IMR-90 (cell line): Measurements from ENCODE around the gene HMGN1. TPM values are rescaled to one million over a fixed set of nuclear protein-coding genes. Genes with fewer than 3 reads are reported as not detected.

ENCODE experiments used
- ATAC-seq: fragments of 200-7000 bp; cut with Tn5 transposase; 2 replicates; pipeline ENCODE4 v1.9.1; 2020; ENCODE audit warnings: low read depth, mild to moderate bottlenecking, moderate library complexity
- BruUV-seq: library from RNA; stranded (reverse); fragments of 400-500 nt; replicated peaks from 2 replicates; lab custom pipeline; 2021; lab: Mats Ljungman, UMichigan
- CTCF ChIA-PET: fragments of 300-600 bp; formaldehyde crosslinking; extraction: SDS; loops from one replicate; lab custom pipeline; 2021; ENCODE audit warnings: antibody characterized with exemption; lab: Yijun Ruan, JAX
- POLR2A ChIA-PET: fragments of 300-600 bp; sonication (Branson Sonifier 250); formaldehyde crosslinking; loops from one replicate; lab custom pipeline; 2022; ENCODE audit warnings: antibody characterized with exemption; ENCODE audit not compliant: unreplicated experiment; lab: Charles Lee
- DNase-seq: peaks from one replicate; pipeline ENCODE4 v3.0.0; 2013
- H2AFZ ChIP-seq: replicated peaks from 2 replicates; pipeline ENCODE3; 2013; ENCODE audit warnings: low read length, mild to moderate bottlenecking; ENCODE audit not compliant: poor library complexity
- H2AK5ac ChIP-seq: 2 replicates; pipeline ENCODE4 v1.6.1; 2013; ENCODE audit warnings: low read depth, low read length, inconsistent platforms
- H2AK9ac ChIP-seq: replicated peaks from 2 replicates; pipeline ENCODE3; 2013; ENCODE audit warnings: mild to moderate bottlenecking, low read depth, low read length, moderate library complexity; ENCODE audit not compliant: poor library complexity
- H2BK120ac ChIP-seq: 2 replicates; pipeline ENCODE4 v1.6.1; 2013; ENCODE audit warnings: low read depth, low read length, inconsistent platforms
- H2BK15ac ChIP-seq: 3 replicates; pipeline ENCODE4 v1.6.1; 2013; ENCODE audit warnings: low read depth, low read length, inconsistent platforms
- H2BK20ac ChIP-seq: 2 replicates; pipeline ENCODE4 v1.6.1; 2013; ENCODE audit warnings: low read depth, mild to moderate bottlenecking, inconsistent platforms, low read length, moderate library complexity
- H2BK5ac ChIP-seq: 2 replicates; pipeline ENCODE4 v1.6.1; 2013; ENCODE audit warnings: mild to moderate bottlenecking, low read depth, low read length, inconsistent platforms; ENCODE audit not compliant: poor library complexity, severe bottlenecking
- H3K14ac ChIP-seq: replicated peaks from 2 replicates; pipeline ENCODE4 v1.6.1; 2013; ENCODE audit warnings: low read depth, low read length, inconsistent platforms
- H3K18ac ChIP-seq: 2 replicates; pipeline ENCODE4 v1.6.1; 2013; ENCODE audit warnings: low read depth, low read length, control low read depth
- H3K23ac ChIP-seq: 2 replicates; pipeline ENCODE4 v1.6.1; 2013; ENCODE audit warnings: low read depth, low read length, inconsistent platforms
- H3K27ac ChIP-seq: 2 replicates; pipeline ENCODE4 v1.5.1; 2013; ENCODE audit warnings: mild to moderate bottlenecking, control low read depth, low read length; ENCODE audit not compliant: insufficient read depth
- H3K27me3 ChIP-seq: 2 replicates; pipeline ENCODE4 v1.6.1; 2013; ENCODE audit warnings: low read length; ENCODE audit not compliant: control insufficient read depth, insufficient read depth
- H3K36me3 ChIP-seq: 2 replicates; pipeline ENCODE4 v1.6.1; 2013; ENCODE audit warnings: low read length, mixed read lengths; ENCODE audit not compliant: control insufficient read depth, insufficient read depth
- H3K4ac ChIP-seq: 2 replicates; pipeline ENCODE4 v1.6.1; 2013; ENCODE audit warnings: low read depth, low read length, inconsistent platforms
- H3K4me1 ChIP-seq: 2 replicates; pipeline ENCODE4 v1.6.1; 2013; ENCODE audit warnings: low read length, mixed read lengths; ENCODE audit not compliant: control insufficient read depth, insufficient read depth
- H3K4me2 ChIP-seq: 2 replicates; pipeline ENCODE4 v1.6.1; 2013; ENCODE audit warnings: low read depth, mild to moderate bottlenecking, control low read depth, low read length, moderate library complexity
- H3K4me3 ChIP-seq: 2 replicates; pipeline ENCODE4 v1.5.1; 2013; ENCODE audit warnings: low read depth, mild to moderate bottlenecking, control low read depth, low read length, moderate library complexity; ENCODE audit not compliant: insufficient read depth
- H3K56ac ChIP-seq: 2 replicates; pipeline ENCODE4 v1.6.1; 2013; ENCODE audit warnings: low read length, inconsistent platforms; ENCODE audit not compliant: insufficient read depth; ENCODE audit errors: extremely low read depth
- H3K79me1 ChIP-seq, 2 experiments: 2 replicates each; pipeline ENCODE4 v1.6.1; 2013; ENCODE audit warnings: low read length in 2 of 2, inconsistent platforms in 1 of 2, low read depth in 1 of 2
- H3K9ac ChIP-seq: 2 replicates; pipeline ENCODE4 v1.6.1; 2013; ENCODE audit warnings: low read depth, low read length, control low read depth
- H3K9me1 ChIP-seq: 2 replicates; pipeline ENCODE4 v1.6.1; 2013; ENCODE audit warnings: low read length, inconsistent platforms; ENCODE audit not compliant: insufficient read depth
- H3K9me3 ChIP-seq: 2 replicates; pipeline ENCODE4 v1.6.1; 2013; ENCODE audit warnings: low read length; ENCODE audit not compliant: control insufficient read depth, insufficient read depth
- H4K20me1 ChIP-seq: 2 replicates; pipeline ENCODE4 v1.6.1; 2013; ENCODE audit warnings: low read length, inconsistent platforms; ENCODE audit not compliant: insufficient read depth
- H4K5ac ChIP-seq: 2 replicates; pipeline ENCODE4 v1.6.1; 2013; ENCODE audit warnings: mild to moderate bottlenecking, low read depth, low read length, control low read depth
- H4K8ac ChIP-seq, 2 experiments: 2 replicates each; pipeline ENCODE4 v1.6.1; 2013; ENCODE audit warnings: low read depth in 2 of 2, low read length in 2 of 2, control low read depth in 1 of 2, inconsistent platforms in 1 of 2
- H4K91ac ChIP-seq: 2 replicates; pipeline ENCODE4 v1.6.1; 2013; ENCODE audit warnings: low read depth, low read length, inconsistent platforms; ENCODE audit not compliant: insufficient read depth
- FOS ChIP-seq: fragments of 150-350 bp; IDR thresholded peaks from 2 replicates; pipeline ENCODE4 v1.6.1; 2016; ENCODE audit warnings: low read depth, low read length
- MAZ ChIP-seq: IDR thresholded peaks from 2 replicates; pipeline ENCODE4 v1.6.1; 2012; ENCODE audit warnings: low read depth, mild to moderate bottlenecking, low read length, improper control_type of control experiment, moderate library complexity, borderline replicate concordance
- MXI1 ChIP-seq: IDR thresholded peaks from 2 replicates; pipeline ENCODE4 v1.6.1; 2012; ENCODE audit warnings: low read depth, mild to moderate bottlenecking, low read length, moderate library complexity, borderline replicate concordance
- WGBS, 2 experiments: methylation state at CpG; one replicate each; pipeline versions ENCODE4 v1.1.5 to v1.1.7; 2013; ENCODE audit warnings: missing lambda C conversion rate in 2 of 2; ENCODE audit not compliant: insufficient read length in 1 of 2; ENCODE audit errors: extremely low coverage in 2 of 2; 5-methylcytosine and 5-hydroxymethylcytosine counted together
- dilution Hi-C: fragments of 300-500 bp; cut with HindIII; formaldehyde crosslinking; loops from one replicate; pipeline ENCODE4 v1.14.3; 2018; ENCODE audit warnings: low sequenced_read_pairs; ENCODE audit not compliant: unreplicated experiment
- in situ Hi-C: fragments of 300-500 bp; cut with MboI; formaldehyde crosslinking; loops from 3 replicates; pipeline ENCODE4 v1.14.3; 2019; ENCODE audit warnings: low sequenced_read_pairs, inconsistent platforms, mixed read lengths
- intact Hi-C: fragments of 100-400 bp; cut with micrococcal nuclease; formaldehyde crosslinking; loops from 2 replicates; pipeline ENCODE4 v1.10.0; 2022
- polyA plus RNA-seq, 3 experiments: library from polyadenylated mRNA; depleted of rRNA; stranded (reverse); fragments of >200 nt; gene quantifications; 2 replicates each; pipeline ENCODE4 v1.2.3, GENCODE V29; 2012; ENCODE audit warnings: low replicate concordance in 1 of 3
- total RNA-seq: library from RNA; depleted of rRNA; stranded (reverse); fragments of >200 nt; gene quantifications from 2 replicates; pipeline ENCODE4 v1.2.3, GENCODE V29; 2012
- TF ChIP-seq, protein P1 (sequence below): fragments of 150-350 bp; IDR thresholded peaks from 2 replicates; pipeline ENCODE4 v1.6.1; 2016; ENCODE audit warnings: low read depth, mild to moderate bottlenecking, low read length, moderate library complexity, borderline replicate concordance
- TF ChIP-seq, protein P2 (sequence below): conservative IDR thresholded peaks from 2 replicates; pipeline ENCODE4 v1.5.1; 2012; ENCODE audit warnings: mild to moderate bottlenecking, low read depth, low read length, improper control_type of control experiment
- TF ChIP-seq, protein P3 (sequence below): fragments of 150-350 bp; IDR thresholded peaks from 2 replicates; pipeline ENCODE4 v1.6.1; 2017; ENCODE audit warnings: mild to moderate bottlenecking, antibody characterized with exemption, low read length, low read depth

The HMGN1 gene
- total and polyA plus RNA-seq, 2 of the 4 experiments (the other 2 are of a cell fraction): 55.2 to 155 TPM

DNA sequence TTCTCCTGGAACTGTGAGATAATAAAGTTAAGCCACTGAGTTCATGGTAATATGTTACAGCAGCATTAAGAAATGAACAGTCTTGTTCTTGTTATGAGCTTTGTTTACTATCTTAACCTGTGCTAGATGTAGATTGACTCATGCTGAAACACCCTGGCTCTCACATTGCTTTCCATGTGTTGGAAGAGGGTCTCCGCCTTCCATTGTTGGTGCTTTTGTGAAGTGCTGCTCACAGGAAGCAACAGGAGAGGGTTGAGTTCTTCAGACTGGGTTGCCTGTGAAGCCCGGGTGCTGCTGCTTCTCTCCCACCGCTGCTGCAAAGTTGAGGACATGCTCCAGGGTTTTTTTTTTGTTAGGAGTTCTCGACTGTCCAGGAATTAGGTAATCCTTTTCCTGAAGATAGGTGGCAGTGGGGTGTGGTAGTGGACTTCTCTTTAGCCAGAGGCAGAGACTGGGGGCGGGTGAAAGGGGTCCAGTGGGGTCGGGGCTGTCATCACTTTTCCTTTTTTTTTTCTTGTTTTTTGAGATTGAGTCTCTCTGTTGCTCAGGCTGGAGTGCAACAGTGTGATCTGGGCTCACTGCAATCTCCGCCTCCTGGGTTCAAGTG lies 28.7 kb upstream of the HMGN1 start:
- Histone ChIP-seq H2AK5ac (no peak overlapping the region), H4K5ac (no peak overlapping the region), H3K9me1 (0 out of 2 replicates have a peak, but pooled peaks cover 4% of the 10 kb centered on the region), H2AFZ (peak overlapping the region; percentile 58), H3K79me1 (peaks cover 10 to 19% of the 10 kb centered on the region in 2 experiments), H3K14ac (no peak overlapping the region; the same call in 1 of the 2 replicates), H4K91ac (no peak overlapping the region; the same call in 1 of the 2 replicates), H3K23ac (no peak overlapping the region), H4K8ac (0 out of 4 replicates have a peak overlapping the region, but pooled peaks of 1 of the 2 experiments have one; percentile 58), H3K9me3 (no peaks in the 10 kb centered on the region), H3K18ac (no peak overlapping the region), H2BK5ac (no peak overlapping the region), H3K9ac (no peak overlapping the region), H3K4me3 (no peak overlapping the region), H3K4me1 (0 out of 2 replicates have a peak, but pooled peaks cover 4% of the 10 kb centered on the region), H3K27me3 (0 out of 2 replicates have a peak, but pooled peaks cover 2% of the 10 kb centered on the region), H3K56ac (no peak overlapping the region), H3K4me2 (no peak overlapping the region), H4K20me1 (no peaks in the 10 kb centered on the region), H2BK15ac (no peak overlapping the region), H2BK120ac (no peak overlapping the region), H3K36me3 (no peaks in the 10 kb centered on the region), H2BK20ac (no peak overlapping the region), H2AK9ac (no peak overlapping the region), H3K4ac (no peak overlapping the region), H3K27ac (no peak overlapping the region)
- DNase-seq (no peak), ATAC-seq (no peak)
- intact Hi-C loops: no loop called here
- WGBS, 2 experiments: 62% methylated on average over 2 of the region's 7 CpGs; no CpG with 5 or more reads in 1 of the 2 experiments
- ChIA-PET CTCF (no interaction called here), POLR2A (interaction anchor here (0.6 kb wide), 1 partner anchor 9 kb away, joined by 3 read pairs; no protein-coding TSS in a partner anchor)
- in situ Hi-C loops: no loop called here
- dilution Hi-C loops: no loop called here
- TF ChIP-seq FOS (no peak), MAZ (no peak), MXI1 (no peak)
- TF ChIP-seq, protein P1, sequence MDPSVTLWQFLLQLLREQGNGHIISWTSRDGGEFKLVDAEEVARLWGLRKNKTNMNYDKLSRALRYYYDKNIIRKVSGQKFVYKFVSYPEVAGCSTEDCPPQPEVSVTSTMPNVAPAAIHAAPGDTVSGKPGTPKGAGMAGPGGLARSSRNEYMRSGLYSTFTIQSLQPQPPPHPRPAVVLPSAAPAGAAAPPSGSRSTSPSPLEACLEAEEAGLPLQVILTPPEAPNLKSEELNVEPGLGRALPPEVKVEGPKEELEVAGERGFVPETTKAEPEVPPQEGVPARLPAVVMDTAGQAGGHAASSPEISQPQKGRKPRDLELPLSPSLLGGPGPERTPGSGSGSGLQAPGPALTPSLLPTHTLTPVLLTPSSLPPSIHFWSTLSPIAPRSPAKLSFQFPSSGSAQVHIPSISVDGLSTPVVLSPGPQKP: no peak
- TF ChIP-seq, protein P2, sequence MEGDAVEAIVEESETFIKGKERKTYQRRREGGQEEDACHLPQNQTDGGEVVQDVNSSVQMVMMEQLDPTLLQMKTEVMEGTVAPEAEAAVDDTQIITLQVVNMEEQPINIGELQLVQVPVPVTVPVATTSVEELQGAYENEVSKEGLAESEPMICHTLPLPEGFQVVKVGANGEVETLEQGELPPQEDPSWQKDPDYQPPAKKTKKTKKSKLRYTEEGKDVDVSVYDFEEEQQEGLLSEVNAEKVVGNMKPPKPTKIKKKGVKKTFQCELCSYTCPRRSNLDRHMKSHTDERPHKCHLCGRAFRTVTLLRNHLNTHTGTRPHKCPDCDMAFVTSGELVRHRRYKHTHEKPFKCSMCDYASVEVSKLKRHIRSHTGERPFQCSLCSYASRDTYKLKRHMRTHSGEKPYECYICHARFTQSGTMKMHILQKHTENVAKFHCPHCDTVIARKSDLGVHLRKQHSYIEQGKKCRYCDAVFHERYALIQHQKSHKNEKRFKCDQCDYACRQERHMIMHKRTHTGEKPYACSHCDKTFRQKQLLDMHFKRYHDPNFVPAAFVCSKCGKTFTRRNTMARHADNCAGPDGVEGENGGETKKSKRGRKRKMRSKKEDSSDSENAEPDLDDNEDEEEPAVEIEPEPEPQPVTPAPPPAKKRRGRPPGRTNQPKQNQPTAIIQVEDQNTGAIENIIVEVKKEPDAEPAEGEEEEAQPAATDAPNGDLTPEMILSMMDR: no peak
- TF ChIP-seq, protein P3, sequence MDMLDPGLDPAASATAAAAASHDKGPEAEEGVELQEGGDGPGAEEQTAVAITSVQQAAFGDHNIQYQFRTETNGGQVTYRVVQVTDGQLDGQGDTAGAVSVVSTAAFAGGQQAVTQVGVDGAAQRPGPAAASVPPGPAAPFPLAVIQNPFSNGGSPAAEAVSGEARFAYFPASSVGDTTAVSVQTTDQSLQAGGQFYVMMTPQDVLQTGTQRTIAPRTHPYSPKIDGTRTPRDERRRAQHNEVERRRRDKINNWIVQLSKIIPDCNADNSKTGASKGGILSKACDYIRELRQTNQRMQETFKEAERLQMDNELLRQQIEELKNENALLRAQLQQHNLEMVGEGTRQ: no peak
- no TSS peak for BruUV-seq
